ENCODE results near the gene NECTIN1. TPM values are rescaled to one million over a fixed set of nuclear protein-coding genes. Genes with fewer than 3 reads are reported as not detected.

NECTIN1 gene
- total and polyA plus RNA-seq, 2 of the 4 experiments (the other 2 are of a cell fraction) = 2.3 to 4.2 TPM

DNA sequence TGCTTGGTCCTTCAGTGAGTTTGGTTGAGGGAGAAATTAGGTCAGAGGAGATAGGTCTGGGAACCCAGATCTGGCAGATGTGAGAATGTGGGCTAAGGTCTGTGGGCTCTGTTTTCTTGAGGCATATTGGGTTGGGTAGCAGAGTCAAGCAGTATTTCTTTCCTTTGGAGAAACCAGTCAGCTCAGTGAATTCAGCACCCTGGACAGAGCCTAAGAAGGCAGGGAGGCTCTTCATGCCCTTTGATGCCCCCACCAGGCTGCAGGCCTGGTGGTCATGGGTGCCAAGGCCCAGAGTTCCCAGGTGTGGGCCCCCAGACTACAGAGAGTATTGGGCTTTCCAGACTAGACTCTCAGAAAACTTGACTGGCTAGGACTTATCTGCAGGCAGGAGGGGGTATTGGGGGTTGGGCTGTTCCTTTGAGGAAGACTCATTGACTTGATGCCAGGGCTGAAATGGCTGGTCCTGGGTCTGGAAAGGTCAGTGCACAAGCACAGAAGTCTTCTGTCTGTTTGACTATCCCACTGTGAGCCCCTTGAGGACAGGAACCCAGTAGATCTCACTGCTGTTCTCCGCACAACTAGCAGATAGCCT, 45.3 kb upstream of the NECTIN1 start:
- Histone ChIP-seq H3K9me1 (ENCODE audit: insufficient read depth, low read length) (no peaks in the 10 kb centered on the region), H3K56ac (ENCODE audit: extremely low read depth, insufficient read depth, low read length) (no peak overlapping the region), H3K4me2 (ENCODE audit: low read depth, low read length) (no peak overlapping the region), H4K20me1 (ENCODE audit: insufficient read depth, low read length) (no peaks in the 10 kb centered on the region), H2AFZ (replicated peaks; ENCODE audit: low read length, poor library complexity) (no peak overlapping the region), H2AK5ac (ENCODE audit: low read depth, low read length) (no peak overlapping the region), H3K9ac (ENCODE audit: low read depth, low read length) (no peak overlapping the region), H2BK120ac (ENCODE audit: low read depth, low read length) (no peak overlapping the region), H3K14ac (replicated peaks; ENCODE audit: low read depth, low read length) (no peak overlapping the region), H4K5ac (ENCODE audit: low read depth, low read length) (no peak overlapping the region), H2BK5ac (ENCODE audit: low read depth, low read length, poor library complexity, severe bottlenecking) (no peak overlapping the region), H3K36me3 (ENCODE audit: control insufficient read depth, insufficient read depth, low read length) (no peaks in the 10 kb centered on the region), H2BK15ac (ENCODE audit: low read depth, low read length) (no peak overlapping the region), H3K4ac (ENCODE audit: low read depth, low read length) (no peak overlapping the region), H3K27ac (ENCODE audit: insufficient read depth, low read length) (no peak overlapping the region), H3K79me1 (ENCODE audit: low read depth in 1 of 2, low read length in 2 of 2) (no peaks in the 10 kb centered on the region), H2AK9ac (replicated peaks; ENCODE audit: low read depth, low read length, poor library complexity) (no peak overlapping the region), H3K4me3 (ENCODE audit: insufficient read depth, low read depth, low read length) (no peak overlapping the region), H4K91ac (ENCODE audit: insufficient read depth, low read depth, low read length) (no peak overlapping the region), H4K8ac (ENCODE audit: low read depth in 2 of 2, low read length in 2 of 2) (no peak overlapping the region), H3K18ac (ENCODE audit: low read depth, low read length) (no peak overlapping the region), H3K9me3 (ENCODE audit: control insufficient read depth, insufficient read depth, low read length) (no peaks in the 10 kb centered on the region), H3K23ac (ENCODE audit: low read depth, low read length) (no peak overlapping the region), H2BK20ac (ENCODE audit: low read depth, low read length) (no peak overlapping the region), H3K27me3 (ENCODE audit: control insufficient read depth, insufficient read depth, low read length) (peaks cover 9% of the 10 kb centered on the region; the same call in 1 of the 2 replicates), H3K4me1 (ENCODE audit: control insufficient read depth, insufficient read depth, low read length) (no peaks in the 10 kb centered on the region)
- intact Hi-C loops (cut with micrococcal nuclease) (no loop called here), in situ Hi-C loops (cut with MboI; ENCODE audit: low sequenced_read_pairs) (no loop called here), dilution Hi-C loops (cut with HindIII; ENCODE audit: low sequenced_read_pairs, unreplicated experiment) (no loop called here)
- no peak for TF ChIP-seq FOS (IDR thresholded peaks at IDR 0.05; ENCODE audit: low read depth, low read length)
- no peak for TF ChIP-seq MXI1 (IDR thresholded peaks at IDR 0.05; ENCODE audit: borderline replicate concordance, low read depth, low read length)
- TF ChIP-seq, protein P1, sequence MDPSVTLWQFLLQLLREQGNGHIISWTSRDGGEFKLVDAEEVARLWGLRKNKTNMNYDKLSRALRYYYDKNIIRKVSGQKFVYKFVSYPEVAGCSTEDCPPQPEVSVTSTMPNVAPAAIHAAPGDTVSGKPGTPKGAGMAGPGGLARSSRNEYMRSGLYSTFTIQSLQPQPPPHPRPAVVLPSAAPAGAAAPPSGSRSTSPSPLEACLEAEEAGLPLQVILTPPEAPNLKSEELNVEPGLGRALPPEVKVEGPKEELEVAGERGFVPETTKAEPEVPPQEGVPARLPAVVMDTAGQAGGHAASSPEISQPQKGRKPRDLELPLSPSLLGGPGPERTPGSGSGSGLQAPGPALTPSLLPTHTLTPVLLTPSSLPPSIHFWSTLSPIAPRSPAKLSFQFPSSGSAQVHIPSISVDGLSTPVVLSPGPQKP (IDR thresholded peaks at IDR 0.05; ENCODE audit: borderline replicate concordance, low read depth, low read length) = no peak
- TF ChIP-seq SMC3 (IDR thresholded peaks at IDR 0.05; ENCODE audit: low read depth, low read length) = no peak
- no peak for TF ChIP-seq MAZ (IDR thresholded peaks at IDR 0.05; ENCODE audit: borderline replicate concordance, low read depth, low read length)
- TF ChIP-seq, protein P2, sequence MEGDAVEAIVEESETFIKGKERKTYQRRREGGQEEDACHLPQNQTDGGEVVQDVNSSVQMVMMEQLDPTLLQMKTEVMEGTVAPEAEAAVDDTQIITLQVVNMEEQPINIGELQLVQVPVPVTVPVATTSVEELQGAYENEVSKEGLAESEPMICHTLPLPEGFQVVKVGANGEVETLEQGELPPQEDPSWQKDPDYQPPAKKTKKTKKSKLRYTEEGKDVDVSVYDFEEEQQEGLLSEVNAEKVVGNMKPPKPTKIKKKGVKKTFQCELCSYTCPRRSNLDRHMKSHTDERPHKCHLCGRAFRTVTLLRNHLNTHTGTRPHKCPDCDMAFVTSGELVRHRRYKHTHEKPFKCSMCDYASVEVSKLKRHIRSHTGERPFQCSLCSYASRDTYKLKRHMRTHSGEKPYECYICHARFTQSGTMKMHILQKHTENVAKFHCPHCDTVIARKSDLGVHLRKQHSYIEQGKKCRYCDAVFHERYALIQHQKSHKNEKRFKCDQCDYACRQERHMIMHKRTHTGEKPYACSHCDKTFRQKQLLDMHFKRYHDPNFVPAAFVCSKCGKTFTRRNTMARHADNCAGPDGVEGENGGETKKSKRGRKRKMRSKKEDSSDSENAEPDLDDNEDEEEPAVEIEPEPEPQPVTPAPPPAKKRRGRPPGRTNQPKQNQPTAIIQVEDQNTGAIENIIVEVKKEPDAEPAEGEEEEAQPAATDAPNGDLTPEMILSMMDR (conservative IDR thresholded peaks at IDR 0.05; ENCODE audit: low read depth, low read length) = no peak
- TF ChIP-seq CEBPB (IDR thresholded peaks at IDR 0.05; ENCODE audit: low read depth, low read length) = no peak
- no peak for TF ChIP-seq RAD21 (IDR thresholded peaks at IDR 0.05; ENCODE audit: low read length)
- no peak for TF ChIP-seq BHLHE40 (IDR thresholded peaks at IDR 0.05; ENCODE audit: low read depth, low read length)
- TF ChIP-seq RFX5 (IDR thresholded peaks at IDR 0.05; ENCODE audit: low read depth, low read length) = no peak
- no peak for TF ChIP-seq MAFK (IDR thresholded peaks at IDR 0.05; ENCODE audit: low read depth, low read length)
- TF ChIP-seq, protein P3, sequence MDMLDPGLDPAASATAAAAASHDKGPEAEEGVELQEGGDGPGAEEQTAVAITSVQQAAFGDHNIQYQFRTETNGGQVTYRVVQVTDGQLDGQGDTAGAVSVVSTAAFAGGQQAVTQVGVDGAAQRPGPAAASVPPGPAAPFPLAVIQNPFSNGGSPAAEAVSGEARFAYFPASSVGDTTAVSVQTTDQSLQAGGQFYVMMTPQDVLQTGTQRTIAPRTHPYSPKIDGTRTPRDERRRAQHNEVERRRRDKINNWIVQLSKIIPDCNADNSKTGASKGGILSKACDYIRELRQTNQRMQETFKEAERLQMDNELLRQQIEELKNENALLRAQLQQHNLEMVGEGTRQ (IDR thresholded peaks at IDR 0.05; ENCODE audit: low read depth, low read length) = no peak
- no peak for TF ChIP-seq CHD1 (IDR thresholded peaks at IDR 0.05; ENCODE audit: low read depth, low read length)
- TF ChIP-seq RCOR1 (IDR thresholded peaks at IDR 0.05; ENCODE audit: insufficient replicate concordance, low read length) = no peak
- no peak for TF ChIP-seq NFE2L2 (IDR thresholded peaks at IDR 0.05; ENCODE audit: low read depth, low read length)
- TF ChIP-seq POLR2A (IDR thresholded peaks at IDR 0.05; ENCODE audit: low read depth, low read length) = no peak
- CTCF ChIA-PET = no interaction called here
- BruUV-seq (replicated peaks) = no TSS peak
- POLR2A ChIA-PET (ENCODE audit: unreplicated experiment) = no interaction called here
- DNase-seq (peak; percentile 13), ATAC-seq (ENCODE audit: low read depth) (no peak)
- WGBS, 2 experiments (ENCODE audit: extremely low coverage in 2 of 2, insufficient read length in 1 of 2) = no CpG with 5 or more reads among the region's 1 CpG

Measured in IMR-90 (cell line).